Ishikawa (cell line): Measurements from ENCODE around the gene TBC1D16.
A peak's percentile ranks its signal among the peaks of the same experiment; 100 is the strongest.

Experiments used
- CEBPB ChIP-seq: IDR thresholded peaks from 2 replicates; pipeline ENCODE4 v1.6.1; 2012
- CREB1 ChIP-seq: IDR thresholded peaks from 2 replicates; pipeline ENCODE4 v1.6.1; 2012; ENCODE audit warnings: low read depth
- EP300 ChIP-seq: IDR thresholded peaks from 2 replicates; pipeline ENCODE4 v1.6.1; 2012; ENCODE audit warnings: borderline replicate concordance
- FOXM1 ChIP-seq: IDR thresholded peaks from 2 replicates; pipeline ENCODE4 v1.6.1; 2012; ENCODE audit warnings: low read depth, borderline replicate concordance
- MAX ChIP-seq: IDR thresholded peaks from 2 replicates; pipeline ENCODE4 v1.6.1; 2012
- TAF1 ChIP-seq: IDR thresholded peaks from 2 replicates; pipeline ENCODE4 v1.6.1; 2012; ENCODE audit warnings: low read depth, mild to moderate bottlenecking
- TCF12 ChIP-seq: IDR thresholded peaks from 2 replicates; pipeline ENCODE4 v1.6.1; 2012; ENCODE audit warnings: low read depth
- USF1 ChIP-seq: IDR thresholded peaks from 2 replicates; pipeline ENCODE4 v1.6.1; 2012
- YY1 ChIP-seq: IDR thresholded peaks from 2 replicates; pipeline ENCODE4 v1.6.1; 2012; ENCODE audit warnings: low read depth

- TF ChIP-seq USF1 (no peak), EP300 (peak; percentile 73; the same call in 1 of the 2 replicates), TCF12 (peak; percentile 23; the same call in 1 of the 2 replicates), CREB1 (no peak), MAX (no peak), CEBPB (no peak), TAF1 (no peak), FOXM1 (no peak), YY1 (no peak)
Observed at GRCh38 chr17:79952901-79953300, 82.8 kb downstream of the TBC1D16 start.
